ENCODE results near the gene PCMTD2. TPM values are rescaled to one million over a fixed set of nuclear protein-coding genes. Genes with fewer than 3 reads are reported as not detected.

PCMTD2 gene
- total RNA-seq, 1 experiment from 2014 or later = 52.0 TPM

GRCh38 chr20:64210656-64211369 is 44.7 kb upstream of the PCMTD2 start:
- no peaks in the 10 kb centered on the region for H3K79me2 ChIP-seq (ENCODE audit: insufficient read depth, low read length)
- no peak overlapping the region for H3K9ac ChIP-seq (ENCODE audit: extremely low read depth, insufficient read length, low read length)
- H4K8ac ChIP-seq (replicated peaks; ENCODE audit: insufficient read length, low read depth, low read length) = no peak overlapping the region
- H3K14ac ChIP-seq (ENCODE audit: insufficient read depth, low read length) = no peak overlapping the region
- no peak overlapping the region for H2BK20ac ChIP-seq (ENCODE audit: low read depth, low read length, poor library complexity, severe bottlenecking)
- Mint-ChIP-seq H3K36me3 (ENCODE audit: insufficient read depth in 1 of 3, low read depth in 3 of 3) (no peaks in the 10 kb centered on the region; a peak in 1 of 7 replicates), H3K4me3 (no peak overlapping the region), H3K27ac (no peak overlapping the region), H3K9me3 (no peaks in the 10 kb centered on the region), H3K27me3 (ENCODE audit: low read depth) (peaks cover 4% of the 10 kb centered on the region), H3K4me1 (peaks cover 12 to 13% of the 10 kb centered on the region in 2 experiments)
- no peak overlapping the region for H3K27ac ChIP-seq (ENCODE audit: insufficient read length, low read depth, low read length)
- H3K56ac ChIP-seq (ENCODE audit: insufficient read length, low read depth, low read length) = no peak overlapping the region
- no peak overlapping the region for H4K91ac ChIP-seq (ENCODE audit: insufficient read length, low read depth, low read length)
- H2AK5ac ChIP-seq (ENCODE audit: insufficient read length, low read length) = no peak overlapping the region
- H3K18ac ChIP-seq (ENCODE audit: insufficient read length, low read depth, low read length) = no peak overlapping the region
- no peak overlapping the region for H2BK12ac ChIP-seq (ENCODE audit: insufficient read length, low read depth, low read length)
- no peaks in the 10 kb centered on the region for H3K27me3 ChIP-seq (ENCODE audit: insufficient read depth, low read length)
- no peak for TF ChIP-seq CTCF (conservative IDR thresholded peaks at IDR 0.05)
- no peaks in the 10 kb centered on the region for H3K79me1 ChIP-seq (ENCODE audit: insufficient read depth, low read depth, low read length, poor library complexity, severe bottlenecking)
- no peak overlapping the region for H3K4me2 ChIP-seq (ENCODE audit: insufficient read depth, insufficient read length, low read length)
- no CpG with 5 or more reads among the region's 15 CpGs for WGBS (ENCODE audit: extremely low coverage, insufficient read length, low lambda C conversion rate)
- no peak for DNase-seq
- H4K5ac ChIP-seq (ENCODE audit: insufficient read length, low read depth, low read length) = no peak overlapping the region
- H3K23ac ChIP-seq (ENCODE audit: insufficient read length, low read depth, low read length) = no peak overlapping the region
- no peaks in the 10 kb centered on the region for H3K9me3 ChIP-seq (ENCODE audit: control insufficient read depth, low read depth, low read length)
- no peak overlapping the region for H2BK120ac ChIP-seq (ENCODE audit: low read depth, low read length, poor library complexity, severe bottlenecking)
- no peak overlapping the region for H2BK15ac ChIP-seq (ENCODE audit: low read depth, low read length)
- H2AFZ ChIP-seq (ENCODE audit: low read length) = no peak overlapping the region
- H4K20me1 ChIP-seq (ENCODE audit: control insufficient read depth, insufficient read depth, insufficient read length) = peaks cover 2% of the 10 kb centered on the region
- H2BK5ac ChIP-seq (ENCODE audit: insufficient read length, low read length) = no peak overlapping the region
- H3K4me1 ChIP-seq (ENCODE audit: insufficient read depth, low read length) = no peaks in the 10 kb centered on the region
- peaks cover 2% of the 10 kb centered on the region for H3K23me2 ChIP-seq (ENCODE audit: insufficient read length, low read depth, low read length, poor library complexity, severe bottlenecking)
- no peak overlapping the region for H3T11ph ChIP-seq (ENCODE audit: low read length)
- no peak overlapping the region for H3K4ac ChIP-seq (ENCODE audit: low read depth, low read length)
